RWPE2 (cell line): ENCODE results near the gene NDUFV1.

Source experiments
- ATAC-seq: fragments of 200-7000 bp; cut with Tn5 transposase; 3 replicates; pipeline ENCODE4 v1.9.1; 2021; ENCODE audit warnings: low read depth
- DNase-seq: peaks from one replicate; pipeline ENCODE4 v3.0.0-alpha.2; 2020; ENCODE audit warnings: low spot score
- H3K27ac ChIP-seq: fragments of 450-650 bp; 2 replicates; pipeline ENCODE4 v1.5.1; 2017; ENCODE audit warnings: mild to moderate bottlenecking; ENCODE audit not compliant: poor library complexity, severe bottlenecking
- H3K27me3 ChIP-seq: fragments of 250-450 bp; sonication (Bioruptor Pico); 2 replicates; pipeline ENCODE4 v1.5.1; 2021; ENCODE audit warnings: mild to moderate bottlenecking, moderate library complexity; ENCODE audit not compliant: insufficient read depth, poor library complexity, severe bottlenecking
- H3K36me3 ChIP-seq: fragments of 250-450 bp; sonication (Bioruptor Pico); 2 replicates; pipeline ENCODE4 v1.5.1; 2020; ENCODE audit warnings: low read depth, mild to moderate bottlenecking, moderate library complexity
- H3K4me1 ChIP-seq: fragments of 250-450 bp; sonication (Bioruptor Pico); 2 replicates; pipeline ENCODE4 v1.5.1; 2021; ENCODE audit warnings: mild to moderate bottlenecking, moderate library complexity; ENCODE audit not compliant: insufficient read depth, poor library complexity, severe bottlenecking
- H3K4me3 ChIP-seq: fragments of 250-450 bp; sonication (Bioruptor Pico); 2 replicates; pipeline ENCODE4 v1.5.1; 2021; ENCODE audit warnings: mild to moderate bottlenecking, moderate library complexity; ENCODE audit not compliant: severe bottlenecking
- H3K9me3 ChIP-seq: fragments of 250-450 bp; sonication (Bioruptor Pico); 2 replicates; pipeline ENCODE4 v1.5.1; 2021; ENCODE audit warnings: mild to moderate bottlenecking, moderate library complexity; ENCODE audit not compliant: severe bottlenecking
- TF ChIP-seq, protein P1 (sequence below): fragments of 450-650 bp; IDR thresholded peaks from one replicate; pipeline ENCODE4 v1.5.1; 2017; ENCODE audit warnings: mild to moderate bottlenecking, moderate library complexity; ENCODE audit not compliant: poor library complexity, severe bottlenecking

The NDUFV1 gene

DNA sequence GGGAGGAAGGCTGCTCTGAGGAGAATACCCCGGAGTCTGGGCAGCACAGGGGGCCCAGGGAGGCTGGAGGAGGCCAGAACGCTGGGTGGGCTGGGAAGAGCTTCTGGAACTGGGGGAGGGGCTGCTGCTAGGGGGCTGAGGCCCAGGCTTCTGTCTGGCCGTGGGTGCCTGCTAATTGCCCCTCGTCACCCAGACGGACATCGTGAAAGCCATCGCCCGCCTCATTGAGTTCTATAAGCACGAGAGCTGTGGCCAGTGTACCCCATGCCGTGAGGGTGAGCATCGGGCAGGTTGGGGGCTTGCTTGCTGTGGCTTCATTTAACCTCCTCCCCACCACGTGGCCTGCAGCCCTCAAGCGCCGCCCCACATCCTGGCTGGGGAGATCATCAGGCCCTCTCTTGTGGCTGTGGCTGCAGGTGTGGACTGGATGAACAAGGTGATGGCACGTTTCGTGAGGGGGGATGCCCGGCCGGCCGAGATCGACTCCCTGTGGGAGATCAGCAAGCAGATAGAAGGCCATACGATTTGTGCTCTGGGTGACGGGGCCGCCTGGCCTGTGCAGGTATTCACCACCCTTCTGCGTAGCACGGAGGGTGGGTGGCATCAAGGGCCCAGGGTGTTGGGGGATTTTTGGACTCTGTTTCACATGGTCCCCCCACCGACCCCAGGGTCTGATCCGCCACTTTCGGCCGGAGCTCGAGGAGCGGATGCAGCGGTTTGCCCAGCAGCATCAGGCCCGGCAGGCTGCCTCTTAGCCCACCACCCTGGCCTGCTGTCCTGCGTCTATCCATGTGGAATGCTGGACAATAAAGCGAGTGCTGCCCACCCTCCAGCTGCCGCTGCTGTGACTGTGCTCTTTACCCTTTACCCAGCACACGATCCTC lies 5.2 kb downstream of the NDUFV1 start:
- no peaks in the 10 kb centered on the region for H3K27me3 ChIP-seq
- no peak overlapping the region for H3K27ac ChIP-seq
- ATAC-seq (no peak), DNase-seq (no peak)
- H3K4me3 ChIP-seq, result no peak overlapping the region
- TF ChIP-seq, protein P1, sequence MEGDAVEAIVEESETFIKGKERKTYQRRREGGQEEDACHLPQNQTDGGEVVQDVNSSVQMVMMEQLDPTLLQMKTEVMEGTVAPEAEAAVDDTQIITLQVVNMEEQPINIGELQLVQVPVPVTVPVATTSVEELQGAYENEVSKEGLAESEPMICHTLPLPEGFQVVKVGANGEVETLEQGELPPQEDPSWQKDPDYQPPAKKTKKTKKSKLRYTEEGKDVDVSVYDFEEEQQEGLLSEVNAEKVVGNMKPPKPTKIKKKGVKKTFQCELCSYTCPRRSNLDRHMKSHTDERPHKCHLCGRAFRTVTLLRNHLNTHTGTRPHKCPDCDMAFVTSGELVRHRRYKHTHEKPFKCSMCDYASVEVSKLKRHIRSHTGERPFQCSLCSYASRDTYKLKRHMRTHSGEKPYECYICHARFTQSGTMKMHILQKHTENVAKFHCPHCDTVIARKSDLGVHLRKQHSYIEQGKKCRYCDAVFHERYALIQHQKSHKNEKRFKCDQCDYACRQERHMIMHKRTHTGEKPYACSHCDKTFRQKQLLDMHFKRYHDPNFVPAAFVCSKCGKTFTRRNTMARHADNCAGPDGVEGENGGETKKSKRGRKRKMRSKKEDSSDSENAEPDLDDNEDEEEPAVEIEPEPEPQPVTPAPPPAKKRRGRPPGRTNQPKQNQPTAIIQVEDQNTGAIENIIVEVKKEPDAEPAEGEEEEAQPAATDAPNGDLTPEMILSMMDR, result no peak
- H3K9me3 ChIP-seq, result no peaks in the 10 kb centered on the region
- H3K4me1 ChIP-seq, result peaks cover 4% of the 10 kb centered on the region
- peaks cover 30% of the 10 kb centered on the region for H3K36me3 ChIP-seq

DNA sequence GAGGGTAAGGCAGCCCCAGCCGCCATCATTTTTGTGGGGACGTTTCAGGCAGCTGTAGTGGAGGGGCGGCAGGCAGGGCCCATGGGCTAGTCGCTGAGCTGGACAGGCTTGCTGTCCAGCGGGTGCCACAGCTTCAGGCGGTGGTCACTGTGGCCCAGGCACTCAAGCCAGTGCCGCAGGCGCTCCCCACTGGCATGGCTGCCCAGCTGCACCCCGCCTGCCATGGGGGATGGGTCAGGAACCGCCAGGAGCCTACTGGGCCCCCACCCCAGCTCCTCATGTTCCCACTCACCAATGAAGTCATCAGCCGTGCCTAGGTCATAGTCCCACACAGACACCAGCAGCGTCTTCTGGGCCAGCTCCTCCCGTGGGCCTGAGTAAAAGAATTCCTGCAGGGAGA lies 6.0 kb downstream of the NDUFV1 start:
- Histone ChIP-seq H3K27me3 (no peaks in the 10 kb centered on the region), H3K9me3 (no peaks in the 10 kb centered on the region), H3K27ac (no peak overlapping the region), H3K4me3 (no peak overlapping the region), H3K36me3 (peaks cover 30% of the 10 kb centered on the region), H3K4me1 (peaks cover 2% of the 10 kb centered on the region)
- ATAC-seq (no peak), DNase-seq (peak; percentile 63)
- TF ChIP-seq, protein P1, result no peak

DNA sequence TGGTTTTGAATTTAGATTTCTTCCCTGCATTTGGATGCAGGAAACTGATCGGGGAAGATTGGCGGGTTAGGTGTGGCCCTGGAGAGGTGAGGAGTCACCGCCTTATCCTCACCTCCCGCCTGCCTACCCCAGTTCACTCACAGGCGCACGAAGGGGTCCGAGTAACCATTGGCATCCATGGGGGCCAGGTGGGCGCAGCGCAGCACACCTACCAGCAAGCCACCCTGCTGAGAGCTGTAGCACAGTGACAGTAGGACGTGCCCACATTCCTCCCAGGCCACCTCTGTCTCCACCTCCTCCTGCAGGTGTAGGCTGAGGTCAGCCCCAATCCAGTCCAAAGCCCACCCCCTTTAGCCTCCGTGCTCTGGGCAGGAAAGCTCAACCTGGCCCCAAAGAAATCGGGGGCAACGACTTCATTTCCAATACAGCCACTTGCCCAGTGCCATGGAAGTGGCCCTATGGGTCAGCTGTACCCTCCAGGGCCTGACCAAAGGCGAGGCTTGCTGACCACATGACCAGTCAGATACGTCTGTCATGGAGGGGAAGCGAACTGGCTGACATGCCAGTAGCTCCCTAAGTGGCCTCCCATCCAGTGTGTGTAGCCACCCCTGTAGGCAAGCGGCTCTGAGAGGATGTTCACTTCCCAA lies 6.7 kb downstream of the NDUFV1 start:
- Histone ChIP-seq H3K4me3 (no peak overlapping the region), H3K27me3 (no peaks in the 10 kb centered on the region), H3K9me3 (no peaks in the 10 kb centered on the region), H3K27ac (peak overlapping the region; percentile 1), H3K36me3 (peaks cover 28% of the 10 kb centered on the region), H3K4me1 (no peaks in the 10 kb centered on the region)
- DNase-seq (no peak), ATAC-seq (no peak)
- TF ChIP-seq, protein P1, result no peak

DNA sequence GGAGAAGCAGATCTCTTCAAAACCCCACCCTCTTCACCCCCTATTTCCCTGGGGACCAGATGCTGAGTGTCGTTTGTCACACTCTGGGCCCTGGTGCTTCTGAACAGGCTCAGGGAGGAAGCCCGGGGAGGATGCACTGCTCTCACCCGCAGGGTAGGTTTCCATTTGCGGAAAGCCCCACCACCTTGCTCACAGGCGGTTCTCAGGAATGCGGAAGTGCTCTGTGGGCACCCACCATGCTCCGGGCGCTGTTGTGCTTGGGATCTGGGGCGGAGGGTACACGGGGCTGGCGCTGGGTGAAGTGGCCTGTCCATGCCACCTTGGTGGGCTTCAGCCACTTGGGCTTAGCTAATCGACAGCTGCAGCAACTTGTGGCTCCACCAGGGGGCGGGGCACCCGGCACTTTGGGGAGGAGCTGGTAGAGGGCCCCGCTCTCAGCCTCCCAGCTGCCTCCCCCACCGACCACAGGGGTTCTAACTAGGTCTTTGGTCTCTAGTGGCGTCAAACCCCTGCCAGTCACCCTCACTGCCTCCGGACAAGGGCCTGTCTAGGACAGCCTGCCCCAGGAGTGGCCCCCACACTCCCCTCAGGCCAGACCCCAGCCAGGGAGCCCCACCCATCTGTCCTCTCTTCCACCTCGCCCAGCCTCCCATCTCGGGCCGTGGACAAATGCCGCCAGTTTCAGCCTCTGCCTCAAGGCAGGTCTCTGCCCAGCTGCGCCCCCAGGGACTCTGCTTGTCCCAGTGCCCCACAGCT lies 7.4 kb downstream of the NDUFV1 start:
- peak; percentile 64 for DNase-seq
- H3K27ac ChIP-seq, result peak overlapping the region; percentile 1

More for the DNA sequence above, 7.4 kb downstream of the NDUFV1 start:
- Histone ChIP-seq H3K4me3 (peak overlapping the region; percentile 13), H3K9me3 (no peaks in the 10 kb centered on the region), H3K4me1 (no peaks in the 10 kb centered on the region), H3K36me3 (peaks cover 21% of the 10 kb centered on the region), H3K27me3 (no peaks in the 10 kb centered on the region)
- TF ChIP-seq, protein P1, result peak; percentile 45
- ATAC-seq, result peak; percentile 75
